Kidney (tissue), 14 donors: ENCODE results near the gene SBF2. TPM values are rescaled to one million over a fixed set of nuclear protein-coding genes. Genes with fewer than 3 reads are reported as not detected.

Source experiments
- DNase-seq, 5 donors: peaks; one replicate each; pipeline ENCODE4 v3.0.0-alpha.2; 2013 to 2020
- FAIRE-seq: peaks from 2 replicates; lab custom pipeline; 2012; peaks lifted over from hg19 to GRCh38; lab: Jason Lieb, UNC
- H3K27ac ChIP-seq, 2 donors: one replicate each; pipeline ENCODE4 v1.7.0; 2013; ENCODE audit warnings: low read depth in 2 of 2, low read length in 2 of 2, inconsistent platforms in 1 of 2
- H3K27me3 ChIP-seq: one replicate; pipeline ENCODE4 v1.7.1; 2013; ENCODE audit warnings: low read length, inconsistent platforms; ENCODE audit not compliant: control insufficient read depth, insufficient read depth
- H3K36me3 ChIP-seq, 3 donors: one replicate each; pipeline versions ENCODE4 v1.7.0 to v1.7.1; 2013; ENCODE audit warnings: low read length in 3 of 3, control low read depth in 1 of 3, inconsistent platforms in 1 of 3; ENCODE audit not compliant: insufficient read depth in 3 of 3, control insufficient read depth in 2 of 3
- H3K4me1 ChIP-seq, 3 donors: one replicate each; pipeline versions ENCODE4 v1.7.0 to v1.7.1; 2013; ENCODE audit warnings: low read length in 3 of 3, inconsistent platforms in 1 of 3, low read depth in 1 of 3; ENCODE audit not compliant: control insufficient read depth in 2 of 3, insufficient read depth in 2 of 3
- H3K4me3 ChIP-seq, 3 donors: one replicate each; pipeline versions ENCODE4 v1.7.0 to v1.8.1; 2013; ENCODE audit warnings: low read length in 3 of 3, control low read depth in 1 of 3, inconsistent platforms in 1 of 3
- H3K9ac ChIP-seq, 3 donors: one replicate each; pipeline versions ENCODE4 v1.7.0 to v1.7.1; 2013; ENCODE audit warnings: low read length in 3 of 3, control low read depth in 1 of 3, inconsistent platforms in 1 of 3
- H3K9me3 ChIP-seq, 3 donors: one replicate each; pipeline versions ENCODE4 v1.7.0 to v1.7.1; 2013; ENCODE audit warnings: low read length in 3 of 3, control low read depth in 1 of 3, inconsistent platforms in 1 of 3; ENCODE audit not compliant: control insufficient read depth in 2 of 3, insufficient read depth in 1 of 3
- CTCF ChIP-seq: IDR thresholded peaks from 3 replicates; pipeline ENCODE4 v1.5.1; 2012; ENCODE audit warnings: mild to moderate bottlenecking, moderate library complexity, borderline replicate concordance; ENCODE audit not compliant: insufficient read depth; ENCODE audit errors: extremely low read depth
- intact Hi-C: fragments of 100-400 bp; cut with DNase I; formaldehyde crosslinking; loops from one replicate; pipeline ENCODE4 v1.11.1; 2022
- polyA plus RNA-seq: library from polyadenylated mRNA; stranded (reverse); fragments of 350-450 nt; fragmentation: Illumina TruSeq; extraction: RNeasy Lipid Tissue Mini Kit (QIAGEN cat#74804); gene quantifications from one replicate; pipeline ENCODE4 v1.2.3, GENCODE V29; 2014; ENCODE audit warnings: low read depth, low replicate concordance; ENCODE audit not compliant: insufficient read depth
- total RNA-seq: library from RNA; stranded (reverse); fragmentation: NEBNext Ultra II Directional; extraction: Animal tissue kit (Norgen Biotek cat#: 25700); gene quantifications from one replicate; pipeline ENCODE4 v1.2.1, GENCODE V29; 2021
- donor health status: control.
- donor health status: control.
- donor health status: control.
- donor health status: control.
- donor health status: control.
- donor health status: DM: yes; HTN: yes; CAD: no.
- donor health status: Normal renal cell carcinoma (clear cell type).

SBF2 gene
- total and polyA plus RNA-seq, 2 donors from 2014 or later: 13.1 to 55.4 TPM

GRCh38 chr11:9914064-9914463 lies 380.0 kb downstream of the SBF2 start:
- Histone ChIP-seq H3K4me1 (no peaks in the 10 kb centered on the region), H3K4me3 (no peak overlapping the region), H3K36me3 (no peaks in the 10 kb centered on the region), H3K9me3 (no peaks in the 10 kb centered on the region), H3K27me3 (no peaks in the 10 kb centered on the region), H3K9ac (no peak overlapping the region), H3K27ac (no peak overlapping the region)
- intact Hi-C loops: no loop called here
- FAIRE-seq (no peak), DNase-seq (no peak)
- no peak for TF ChIP-seq CTCF

GRCh38 chr11:9905960-9906791 lies 387.8 kb downstream of the SBF2 start:
- intact Hi-C loops: no loop called here
- Histone ChIP-seq H3K36me3 (no peaks in the 10 kb centered on the region), H3K27me3 (no peaks in the 10 kb centered on the region), H3K27ac (no peak overlapping the region), H3K4me1 (no peaks in the 10 kb centered on the region), H3K9me3 (no peaks in the 10 kb centered on the region), H3K9ac (no peak overlapping the region), H3K4me3 (no peak overlapping the region)
- TF ChIP-seq CTCF: no peak
- FAIRE-seq: no peak
- peak in 1 of 5 donors; percentile 32 for DNase-seq

DNA sequence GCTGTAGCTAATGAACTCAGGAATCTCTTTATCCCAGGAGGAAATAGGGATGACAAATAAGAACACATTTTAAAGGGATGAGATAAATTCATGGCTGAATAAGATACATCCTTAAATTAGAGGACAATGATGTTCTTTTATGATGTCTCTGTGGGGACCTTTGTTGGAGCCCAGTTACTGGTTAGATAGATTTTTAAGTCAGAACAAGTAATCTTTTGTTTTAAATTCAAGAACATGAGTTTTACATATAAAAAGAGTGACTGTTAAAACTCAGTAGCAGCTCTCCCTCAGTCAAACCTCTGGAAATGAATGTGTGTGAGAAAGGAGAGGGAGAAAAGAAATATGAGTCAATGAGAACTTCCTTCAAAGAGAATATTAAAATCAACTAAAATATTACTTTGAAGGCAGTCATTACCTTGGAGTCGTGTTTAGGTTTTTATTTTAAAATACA lies 388.5 kb downstream of the SBF2 start:
- Histone ChIP-seq H3K4me3 (no peak overlapping the region), H3K4me1 (no peaks in the 10 kb centered on the region), H3K36me3 (no peaks in the 10 kb centered on the region), H3K9me3 (no peaks in the 10 kb centered on the region), H3K27ac (no peak overlapping the region), H3K9ac (no peak overlapping the region), H3K27me3 (no peaks in the 10 kb centered on the region)
- intact Hi-C loops: no loop called here
- TF ChIP-seq CTCF: no peak
- DNase-seq (no peak), FAIRE-seq (no peak)
